Renal pelvis (tissue), 4 donors: Measurements from ENCODE around the gene AOPEP. TPM values are rescaled to one million over a fixed set of nuclear protein-coding genes. Genes with fewer than 3 reads are reported as not detected.

Source experiments
- DNase-seq: peaks from one replicate; pipeline ENCODE4 v3.0.0-alpha.2; 2013
- polyA plus RNA-seq, 3 donors: library from polyadenylated mRNA; unstranded; fragments of 120-200 nt; gene quantifications; one replicate each; pipeline ENCODE4 v1.2.1, GENCODE V29; 2013; ENCODE audit not compliant: insufficient read length in 3 of 3

Gene AOPEP
- polyA plus RNA-seq, 3 donors, result 57.9 to 61.7 (median 59.4) TPM

DNA sequence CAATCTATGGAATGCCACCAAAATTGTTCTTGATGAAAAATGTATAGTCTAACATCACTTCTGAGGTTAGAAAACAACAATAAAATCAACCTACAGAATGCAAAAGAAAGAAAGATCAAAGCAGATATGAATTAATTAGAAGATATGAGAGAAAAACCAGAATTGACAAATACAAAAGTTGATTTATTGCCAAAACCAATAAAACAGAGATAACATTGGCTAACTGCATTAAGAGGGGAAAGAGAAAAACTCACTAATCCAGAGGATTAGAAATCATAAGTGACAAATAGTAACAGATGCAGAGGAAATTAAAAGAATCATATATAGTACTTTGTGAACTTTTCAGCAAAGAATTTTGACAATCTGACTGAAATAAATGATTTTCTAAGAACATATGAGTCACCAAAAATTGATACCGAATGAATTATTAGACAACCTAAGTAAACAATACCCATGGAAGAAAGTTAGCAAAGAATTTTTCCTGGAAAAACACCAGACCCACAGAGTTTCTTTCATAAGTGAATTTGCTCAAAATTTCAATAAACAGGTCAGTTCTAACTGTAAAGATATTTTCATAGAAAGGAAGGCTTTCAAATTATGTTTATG lies 167.7 kb downstream of the AOPEP start:
- no peak for DNase-seq

DNA sequence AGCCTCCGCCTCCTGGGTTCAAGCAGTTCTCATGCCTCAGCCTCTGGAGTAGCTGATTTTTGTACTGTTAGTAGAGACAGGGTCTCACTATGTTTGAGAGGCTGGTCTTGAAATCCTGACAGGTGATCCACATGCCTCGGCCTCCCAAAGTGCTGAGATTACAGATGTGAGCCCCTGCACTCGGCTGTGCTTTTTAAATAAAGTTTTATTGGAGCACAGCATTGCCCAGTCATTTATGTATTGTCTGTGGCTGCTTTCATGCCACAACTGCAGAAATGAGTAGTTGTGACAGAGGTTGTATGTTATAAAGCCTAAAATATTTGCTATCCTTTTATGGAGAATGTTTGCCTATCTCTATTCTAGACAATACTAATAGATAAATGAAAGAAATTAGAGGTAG lies 169.2 kb downstream of the AOPEP start:
- DNase-seq, result no peak

DNA sequence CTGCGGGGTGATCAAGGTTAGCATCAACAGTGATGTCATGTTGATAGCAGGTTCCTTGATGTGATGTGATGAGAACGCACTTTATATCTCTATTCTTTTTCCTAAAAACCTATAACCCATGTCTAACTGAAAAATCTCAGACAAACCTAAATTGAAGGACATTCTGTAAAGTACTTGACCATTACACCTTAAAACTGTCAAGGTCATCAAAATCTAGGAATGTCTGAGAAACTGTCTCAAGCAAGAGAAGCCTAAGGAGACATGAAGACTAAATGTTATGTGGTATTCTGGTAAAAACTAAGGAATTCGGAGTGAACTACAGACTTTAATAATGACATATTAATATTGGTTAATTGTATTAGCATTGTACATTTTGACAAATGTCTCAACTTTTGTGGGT lies 170.0 kb downstream of the AOPEP start:
- no peak for DNase-seq

DNA sequence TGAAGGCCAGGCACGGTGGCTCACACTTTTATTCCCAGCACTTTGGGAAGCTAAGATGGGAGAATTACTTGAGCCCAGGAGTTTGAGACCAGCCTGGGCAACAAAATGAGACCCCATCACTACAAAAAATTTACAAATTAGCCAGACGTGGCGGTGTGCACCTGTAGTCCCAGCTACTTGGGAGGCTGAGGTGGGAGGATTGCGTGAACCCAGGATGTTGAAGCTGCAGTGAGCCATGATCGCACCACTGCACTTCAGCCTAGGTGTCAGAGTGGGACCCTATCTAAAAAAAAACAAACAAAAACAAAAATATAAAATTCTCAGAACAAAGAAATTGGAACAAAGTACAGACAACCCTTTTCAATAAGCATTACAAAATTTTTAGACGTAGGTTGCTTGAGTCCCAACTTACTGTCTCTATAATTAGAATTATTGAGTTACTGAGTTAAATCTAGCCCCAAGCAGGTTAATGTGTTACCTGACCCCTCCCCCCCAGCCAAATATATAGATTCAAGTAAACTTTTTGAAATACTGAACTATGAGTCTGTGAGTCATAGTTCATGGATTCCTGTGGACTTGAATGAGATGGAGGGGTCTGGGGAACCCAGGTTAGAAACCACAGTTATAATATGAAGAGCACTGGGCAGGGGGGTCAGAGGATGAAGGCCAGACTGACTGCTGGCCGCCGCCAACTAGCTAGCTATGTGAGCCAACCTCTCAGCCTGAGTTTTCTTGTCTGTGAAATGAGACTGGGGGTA lies 173.1 kb downstream of the AOPEP start:
- no peak for DNase-seq

DNA sequence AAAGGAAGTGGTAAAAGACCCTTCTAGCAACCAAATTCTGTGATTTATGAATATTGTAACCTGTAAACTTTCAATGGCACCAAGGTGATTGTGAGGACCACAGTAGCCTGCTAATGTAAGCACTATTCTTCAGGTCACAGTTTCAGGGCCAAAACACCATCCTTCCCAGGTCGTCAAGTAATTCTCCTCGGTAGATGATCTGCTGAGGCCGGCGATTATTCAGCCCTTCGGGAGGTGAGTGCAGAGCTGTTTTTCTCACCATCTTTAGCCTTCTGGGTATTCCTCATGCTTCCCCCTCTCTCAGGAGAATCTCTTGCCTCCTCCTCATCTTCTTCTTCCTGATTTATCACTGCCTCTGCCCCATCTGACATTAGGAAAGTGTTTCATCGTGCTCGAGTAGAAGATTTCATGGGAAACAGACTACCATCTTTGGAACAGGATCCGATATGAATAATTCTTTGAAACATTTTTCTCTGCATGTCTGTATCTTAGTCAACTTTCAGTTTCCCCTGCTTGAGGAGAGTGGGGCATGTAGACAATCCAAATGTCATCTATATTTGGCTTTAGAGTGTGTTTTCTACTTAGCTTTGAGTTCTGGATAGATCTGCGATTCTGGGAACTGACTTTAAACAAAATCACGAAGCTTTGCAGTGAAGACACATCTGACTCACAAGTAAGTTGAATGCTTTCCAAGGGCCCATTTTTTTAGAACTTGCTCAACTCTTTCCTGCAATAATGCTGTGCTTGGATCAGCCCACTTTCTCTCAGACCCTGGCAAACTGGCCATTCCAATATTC lies 173.9 kb downstream of the AOPEP start:
- no peak for DNase-seq

DNA sequence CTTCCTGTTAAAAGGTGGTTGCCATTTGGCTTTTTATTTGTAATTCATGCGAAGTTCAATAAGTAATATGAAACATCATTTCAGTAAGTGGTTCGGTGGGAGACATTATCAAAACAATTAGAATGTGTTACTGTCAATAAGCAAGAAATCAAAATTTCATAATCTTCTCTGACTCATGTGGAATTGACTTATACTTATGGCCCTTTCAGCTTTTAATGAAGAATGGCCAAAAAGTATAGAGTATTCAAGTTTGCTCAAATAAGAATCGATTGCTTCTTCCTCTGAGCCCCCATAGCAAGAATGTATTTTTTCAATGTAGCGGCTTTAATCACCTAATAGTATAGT lies 174.5 kb downstream of the AOPEP start:
- DNase-seq, result no peak

DNA sequence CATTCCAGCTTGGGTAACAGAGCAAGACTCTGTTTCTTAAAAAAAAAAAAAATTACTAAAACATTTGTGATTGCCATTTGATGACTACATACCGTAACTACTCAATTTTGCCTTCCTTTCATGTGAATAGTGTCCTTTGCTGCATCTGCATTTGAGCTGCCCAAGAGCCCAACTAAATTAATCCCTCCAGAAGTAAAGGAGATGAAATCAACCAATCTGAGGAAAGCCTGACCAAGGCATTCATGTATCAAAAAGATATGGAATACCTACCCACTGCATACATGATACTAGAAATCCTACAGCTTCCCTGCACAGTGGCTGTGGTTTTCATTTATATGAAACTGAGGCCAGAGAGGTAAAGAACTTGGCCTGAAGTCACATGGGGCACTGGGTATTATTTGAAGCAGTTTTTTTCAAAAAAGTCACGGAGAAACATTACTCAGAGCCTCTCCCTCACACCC lies 177.5 kb downstream of the AOPEP start:
- DNase-seq, result no peak

DNA sequence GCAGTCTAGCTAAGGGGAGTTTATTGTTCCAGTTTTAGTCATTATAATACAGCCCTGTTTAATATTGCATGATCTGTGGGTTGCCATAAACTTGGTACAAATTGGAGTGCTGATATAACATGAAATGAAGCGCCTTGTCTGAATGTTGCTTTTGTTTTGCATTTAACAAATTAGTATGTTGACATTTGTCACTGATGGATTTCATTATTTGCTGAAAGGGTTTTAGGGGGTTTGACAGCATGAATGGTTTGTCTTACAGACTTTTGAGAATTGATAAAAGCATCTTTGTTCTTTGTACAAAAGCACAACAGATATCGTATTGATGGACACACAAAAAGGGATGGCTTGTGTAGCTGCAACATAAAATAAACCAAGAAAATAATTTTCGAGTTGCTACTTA lies 178.3 kb downstream of the AOPEP start:
- no peak for DNase-seq

DNA sequence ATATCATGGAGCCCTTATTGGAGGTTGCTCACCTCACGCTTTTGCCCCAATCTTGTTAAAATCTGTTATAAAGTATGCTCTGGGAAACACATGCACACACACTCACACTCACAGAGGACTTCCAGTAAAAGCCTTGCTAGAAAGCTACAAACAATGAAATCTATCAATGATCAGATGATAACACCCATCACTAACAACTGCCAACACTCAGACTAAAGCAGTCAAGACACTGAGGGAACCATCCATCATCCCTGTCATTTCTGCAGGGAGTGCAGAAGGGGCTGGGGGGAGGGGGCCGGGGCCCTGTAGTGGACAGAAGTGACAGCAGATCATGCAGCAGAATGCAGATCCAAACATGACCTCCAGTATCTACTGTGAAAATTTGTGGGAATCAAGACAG lies 179.1 kb downstream of the AOPEP start:
- DNase-seq, result no peak

DNA sequence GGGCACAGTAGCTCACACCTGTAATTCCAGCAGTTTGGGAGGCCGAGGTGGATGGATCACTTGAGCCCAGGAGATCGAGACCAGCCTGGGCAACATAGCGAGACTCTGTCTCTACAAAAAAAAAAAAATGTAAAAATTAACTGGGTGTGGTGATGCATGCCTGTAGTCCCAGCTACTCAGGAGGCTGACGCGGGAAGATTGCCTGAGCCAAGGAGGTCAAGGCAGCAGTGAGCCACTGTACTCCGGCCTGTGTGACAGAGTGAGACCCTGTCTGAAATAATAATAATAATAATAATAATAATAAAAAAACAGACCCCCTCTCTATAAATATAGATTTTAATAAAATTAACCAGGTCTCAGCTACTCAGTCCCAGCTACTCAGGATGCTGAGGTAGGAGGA lies 179.7 kb downstream of the AOPEP start:
- DNase-seq, result no peak

DNA sequence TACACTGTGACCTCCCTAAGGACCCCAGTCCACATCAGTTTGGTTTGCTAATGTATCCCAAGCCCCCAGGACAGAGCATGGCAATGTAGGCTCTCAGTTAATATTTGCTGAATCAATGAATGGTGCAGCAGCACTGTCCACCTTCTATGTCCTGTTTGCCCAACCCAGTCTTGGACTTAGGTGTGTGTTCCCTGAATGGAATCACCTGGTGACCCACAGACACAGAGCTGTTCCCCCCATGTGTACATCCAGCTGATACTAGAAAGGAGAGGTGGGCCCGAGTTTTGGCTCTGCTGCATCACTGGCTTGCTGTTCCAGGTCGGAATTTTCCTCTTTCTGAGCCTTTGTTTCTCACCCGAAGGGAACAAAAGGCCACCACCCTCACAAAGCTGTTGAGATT lies 180.2 kb downstream of the AOPEP start:
- DNase-seq, result no peak

DNA sequence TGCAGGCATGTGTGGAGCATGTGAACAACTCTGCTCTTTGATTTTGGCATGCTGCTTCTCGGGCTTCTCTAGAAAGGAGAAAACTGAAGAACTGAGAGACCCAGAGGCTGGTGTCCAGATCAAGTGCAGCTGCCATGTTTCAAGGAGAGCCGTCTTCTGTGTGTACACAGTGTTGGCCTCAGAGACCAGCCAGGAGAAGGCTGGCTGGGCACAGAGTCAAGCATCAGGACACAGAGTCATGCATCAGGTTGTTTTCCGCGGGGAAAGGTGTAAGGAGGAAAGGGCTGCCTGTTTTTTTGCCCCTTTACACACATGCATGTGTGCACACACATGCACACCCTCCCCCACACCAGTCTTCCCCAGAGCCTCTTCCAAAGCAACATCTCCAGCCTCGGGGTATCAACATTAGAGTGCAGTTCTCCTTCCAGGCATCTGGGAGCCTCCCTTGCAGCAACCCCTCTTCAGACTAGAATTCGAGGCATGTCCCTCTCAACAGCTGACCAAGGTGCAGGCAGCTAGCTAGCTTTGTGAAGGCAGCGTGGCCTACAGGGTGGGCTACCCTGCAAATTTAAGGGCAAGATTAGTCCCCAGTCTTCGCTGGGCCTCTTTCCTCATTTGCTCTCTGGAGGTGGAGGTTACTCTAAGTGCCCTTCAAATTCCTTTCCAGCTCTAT lies 180.9 kb downstream of the AOPEP start:
- DNase-seq, result no peak

DNA sequence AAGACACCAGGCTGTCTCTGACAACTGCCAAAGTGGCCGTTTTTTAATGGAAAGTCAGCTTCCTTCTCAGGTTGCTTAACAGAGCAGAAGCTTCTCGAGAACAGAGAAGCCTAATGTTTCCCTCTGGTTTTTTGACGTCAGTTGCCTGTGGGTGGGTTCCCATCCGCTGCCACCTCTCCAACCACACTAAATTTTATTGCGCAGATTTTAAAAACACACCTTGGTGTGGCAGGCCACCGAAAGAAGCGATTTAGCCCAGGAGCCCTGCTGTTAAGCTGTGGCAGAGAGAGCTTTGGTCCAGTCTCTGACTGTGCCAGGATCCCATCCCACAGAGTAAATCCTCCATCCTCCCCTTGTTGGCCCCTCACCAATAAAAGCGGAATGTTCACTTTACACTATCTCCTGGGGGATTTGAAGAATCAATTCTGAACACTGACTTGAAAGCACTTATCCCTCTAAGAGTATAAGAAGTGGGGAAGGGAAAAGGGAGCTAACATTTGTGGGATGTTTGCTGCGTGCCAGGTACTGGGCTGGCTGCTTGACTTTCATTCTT lies 181.6 kb downstream of the AOPEP start:
- no peak for DNase-seq

DNA sequence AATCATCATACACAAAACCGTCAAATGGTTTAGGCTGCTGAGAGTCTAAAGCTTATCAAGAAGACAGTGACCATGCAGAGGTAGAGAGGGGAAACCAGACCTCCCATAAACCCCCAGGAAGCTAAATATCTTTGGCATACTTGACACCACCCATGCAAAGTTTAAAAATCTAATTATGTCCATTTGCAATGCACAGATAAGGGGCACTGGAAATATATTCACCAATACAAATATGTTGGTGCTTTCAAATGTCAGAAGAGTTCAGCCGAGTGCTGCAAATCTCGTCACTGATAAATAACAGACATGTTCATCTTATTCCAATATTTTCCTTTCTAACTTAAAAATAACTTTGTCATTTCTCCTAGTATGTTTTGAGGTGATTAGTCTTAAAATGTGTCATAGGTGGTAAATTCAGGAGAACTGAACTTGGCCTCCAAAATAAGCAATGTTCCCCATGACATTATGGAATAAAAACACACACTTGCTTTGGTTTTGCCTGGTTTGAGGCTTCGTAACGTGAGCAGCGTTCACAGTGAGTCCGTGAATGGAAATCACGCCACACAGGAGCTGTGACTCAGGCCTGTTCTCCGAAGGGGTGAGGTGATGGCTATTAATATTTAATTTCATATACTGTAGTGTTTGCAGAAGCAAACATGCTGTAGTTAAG lies 182.2 kb downstream of the AOPEP start:
- no peak for DNase-seq

DNA sequence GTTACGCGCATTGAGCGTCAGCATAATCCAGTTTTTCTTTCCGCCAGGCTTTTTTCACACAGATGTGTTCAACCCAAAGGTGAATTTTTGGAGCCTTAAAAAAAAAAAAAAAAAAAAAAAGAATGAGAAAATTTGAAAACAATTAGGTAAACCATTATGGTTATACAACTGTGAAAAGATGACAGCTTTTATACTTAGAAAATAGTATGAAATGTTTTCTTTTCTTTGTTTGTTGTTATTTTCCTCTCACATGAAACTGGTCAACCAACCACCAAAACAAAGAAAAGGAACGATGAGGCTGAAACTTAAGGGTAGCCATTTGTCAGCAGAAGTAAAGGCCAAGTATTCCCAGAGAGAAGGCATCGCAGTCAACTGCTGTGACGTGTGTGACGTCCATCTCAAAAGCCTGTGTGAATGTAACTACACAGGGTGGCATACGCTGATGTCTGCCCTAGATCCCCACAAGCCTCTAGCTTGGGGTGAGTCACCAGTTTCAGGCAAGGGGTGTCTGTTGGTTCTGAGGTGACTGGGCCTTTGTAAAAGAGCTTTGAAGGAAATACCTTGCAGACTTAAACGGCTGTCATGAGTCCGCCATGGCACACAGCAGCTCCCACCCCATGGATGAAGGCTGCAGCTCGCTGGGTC lies 182.9 kb downstream of the AOPEP start:
- DNase-seq, result no peak

DNA sequence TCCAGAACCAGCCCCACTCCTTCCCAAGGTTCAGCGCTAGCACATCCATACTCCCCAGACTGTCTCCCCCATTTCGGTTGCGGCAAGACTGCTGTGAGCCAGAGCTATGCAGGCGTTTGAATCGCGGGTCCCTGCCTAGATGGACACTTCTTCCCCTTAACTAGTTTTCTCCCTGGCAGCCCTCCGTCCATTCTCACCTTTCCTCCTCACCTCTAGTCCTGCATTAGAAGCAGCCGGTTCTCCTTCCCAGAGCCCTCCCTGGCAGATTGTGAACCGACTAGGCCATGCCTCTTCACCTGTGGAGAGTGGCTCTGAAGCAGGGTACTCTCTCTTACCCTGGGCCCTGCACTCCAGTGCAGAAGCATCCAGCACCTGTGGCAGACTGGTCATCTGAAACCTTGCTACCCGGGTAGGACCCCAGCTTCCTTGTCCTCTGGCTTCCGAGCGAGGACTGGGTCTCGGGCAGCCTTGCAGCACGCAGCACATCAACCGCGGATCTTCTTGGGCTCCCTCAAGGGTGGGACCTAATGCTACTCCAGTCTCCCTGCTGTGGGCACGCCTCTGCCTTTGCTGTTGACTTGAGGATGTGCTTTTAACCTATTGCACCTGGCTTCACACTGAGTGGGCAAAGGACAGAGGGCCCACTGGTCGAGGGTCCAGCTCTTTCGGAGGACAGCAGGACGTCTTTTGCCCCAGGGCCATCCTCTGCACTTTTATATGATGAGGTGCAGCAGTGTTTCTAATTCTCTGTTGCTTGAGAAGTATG lies 183.6 kb downstream of the AOPEP start:
- DNase-seq, result no peak

DNA sequence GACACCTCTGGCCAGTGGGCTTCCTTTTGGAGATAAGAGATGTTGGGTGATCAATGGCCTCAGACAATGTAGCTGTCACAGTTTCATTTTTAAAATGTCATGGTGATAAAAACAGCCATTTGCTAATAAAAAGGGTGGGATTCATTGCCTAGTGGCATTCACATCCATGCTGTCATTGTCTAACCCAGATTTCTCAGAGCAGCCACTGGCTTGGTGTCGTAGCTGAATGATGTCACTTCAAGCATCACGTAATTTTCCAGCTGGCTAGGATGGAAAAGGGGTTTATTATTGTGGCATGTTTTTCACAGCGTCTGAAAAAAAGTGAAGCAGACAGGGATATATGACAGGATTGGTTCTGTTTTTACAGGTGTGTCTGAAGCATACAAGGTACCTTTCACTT lies 184.7 kb downstream of the AOPEP start:
- no peak for DNase-seq

DNA sequence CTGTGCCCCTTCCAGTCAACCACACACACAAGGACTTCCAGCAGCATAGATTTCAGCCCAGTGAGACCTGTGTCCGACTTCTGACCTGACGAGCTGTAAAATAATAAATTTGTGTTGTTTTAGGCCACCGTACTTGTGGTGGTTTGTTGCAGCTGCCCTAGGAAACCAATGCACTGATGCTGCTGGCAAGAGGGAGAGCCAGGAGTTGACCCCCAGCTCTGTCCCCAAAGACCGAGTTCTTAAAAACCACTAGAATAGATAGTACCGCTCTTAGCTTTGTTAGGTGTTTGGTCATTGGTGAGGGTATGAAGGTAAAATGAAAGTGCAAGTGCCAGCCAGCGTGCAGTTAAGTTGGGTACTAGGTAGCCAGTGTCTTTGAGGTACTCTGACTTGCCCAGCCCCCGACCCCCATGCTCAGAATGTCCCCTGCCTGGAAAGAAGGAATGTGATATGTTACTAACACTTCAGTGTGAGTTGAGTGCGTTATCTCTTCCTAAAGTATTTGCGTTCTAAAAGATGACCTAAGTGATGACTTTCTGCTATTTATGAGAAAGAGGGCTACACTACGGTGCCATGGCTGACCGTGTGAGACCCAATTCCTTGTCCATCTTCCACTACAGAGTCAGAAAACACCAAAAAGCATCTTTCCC lies 185.6 kb downstream of the AOPEP start:
- DNase-seq, result no peak

DNA sequence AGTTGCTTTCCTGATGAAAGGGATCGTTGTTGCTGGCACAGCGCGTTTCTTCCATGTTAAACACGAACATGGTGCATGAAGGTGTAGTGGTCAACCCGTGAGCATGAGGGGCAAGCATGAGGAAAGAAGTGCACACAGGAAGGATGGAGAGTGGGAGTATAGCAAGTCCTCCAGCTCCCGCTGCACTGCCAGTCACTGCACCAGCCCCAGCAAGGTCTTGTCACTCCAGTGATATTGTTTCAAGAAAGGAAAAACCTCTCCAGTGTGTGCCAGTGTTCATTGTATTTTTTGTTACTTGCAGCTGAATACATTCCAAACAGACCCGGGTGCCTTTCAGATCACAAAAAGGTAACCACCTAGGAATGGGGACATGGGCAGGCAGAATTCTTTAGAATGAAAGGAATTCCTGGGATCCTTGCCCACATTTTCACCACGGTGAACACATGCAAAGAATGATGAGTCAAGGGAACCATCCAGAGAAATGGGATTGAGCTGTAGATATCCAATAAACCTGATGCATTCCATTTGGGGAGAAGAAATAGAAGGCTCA lies 186.3 kb downstream of the AOPEP start:
- DNase-seq, result no peak
